ENCODE results near the gene C9orf50.
"Not testable (repeated sequence)": the region's sequence is repeated elsewhere in the genome, so short reads cannot be mapped to it uniquely, and the experiment has no call there.

The C9orf50 gene

GRCh38 chr9:129647635-129648034 lies 26.7 kb upstream of the C9orf50 start:
- no peak for DNase-seq

DNA sequence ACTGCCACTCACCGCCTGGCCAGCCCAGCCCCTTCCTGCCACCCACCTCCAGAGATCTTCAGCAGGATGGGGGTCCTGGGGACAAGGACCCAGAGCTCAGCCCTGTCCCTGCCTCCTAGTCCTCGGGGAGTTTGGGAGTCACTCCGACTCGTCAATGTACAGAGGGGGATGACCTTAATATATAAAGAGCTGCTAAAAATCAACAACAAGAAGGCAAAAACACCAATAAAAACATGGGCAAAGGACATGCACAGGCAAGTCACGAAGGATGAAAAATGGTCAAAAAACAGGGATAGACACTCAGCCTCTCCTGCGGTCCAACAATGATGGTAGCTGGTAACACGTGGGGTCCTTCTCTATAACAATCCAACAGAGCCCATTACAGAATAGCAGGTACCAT lies 25.8 kb upstream of the C9orf50 start:
- DNase-seq, result no peak

- DNase-seq, result no peak
These were observed 25.4 kb upstream of the C9orf50 start for GRCh38 chr9:129646252-129646651.

- DNase-seq, result no peak
These were observed 24.0 kb upstream of the C9orf50 start for GRCh38 chr9:129644902-129645301.

GRCh38 chr9:129644365-129644764 lies 23.5 kb upstream of the C9orf50 start:
- no peak for DNase-seq

- DNase-seq, result no peak
These were observed 22.8 kb upstream of the C9orf50 start for GRCh38 chr9:129643706-129644105.

DNA sequence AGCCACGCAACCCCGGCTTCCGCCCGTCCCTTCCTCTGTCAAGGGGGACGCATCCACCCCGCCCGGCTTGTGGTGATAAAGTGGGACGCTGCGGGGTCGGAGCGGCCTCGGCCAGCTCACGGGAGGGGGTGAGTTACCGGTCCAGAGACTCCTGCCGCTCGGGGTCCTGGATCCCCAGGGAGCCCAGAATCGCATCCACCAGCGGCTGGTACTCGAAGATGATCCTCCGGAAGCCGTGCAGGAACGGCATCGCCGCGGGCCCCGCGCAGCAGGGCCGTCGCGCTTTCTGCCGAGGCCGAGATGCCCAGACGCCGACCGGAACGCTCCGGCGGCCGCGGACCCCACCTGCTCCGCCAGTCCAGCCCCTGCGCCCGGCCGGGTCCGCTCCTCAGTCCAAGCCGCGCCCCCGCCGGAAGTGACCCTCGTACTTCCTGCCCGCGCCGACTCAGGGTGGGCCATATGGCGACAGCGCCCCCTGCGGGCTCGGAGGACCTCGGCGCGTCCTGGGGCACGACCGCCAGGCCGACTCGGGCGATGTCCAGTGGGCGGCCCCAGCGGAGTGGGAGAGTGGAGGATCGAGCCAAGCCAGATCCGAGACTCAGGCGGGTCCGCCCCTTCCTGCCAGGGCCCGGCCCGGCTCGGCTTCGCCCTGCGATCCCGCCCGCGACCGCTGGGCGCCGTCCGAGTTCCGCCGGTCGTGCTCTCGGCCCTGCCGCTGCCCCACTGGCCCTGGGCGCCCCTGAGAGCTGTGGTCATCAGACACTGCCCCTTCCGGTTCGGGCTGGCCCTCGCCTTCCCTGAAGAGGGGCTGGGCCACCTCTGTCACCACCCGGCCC lies 21.1 kb upstream of the C9orf50 start, which contains the start of gene ASB6:
Gene ASB6 (minus strand): TSS at position 402 of the 836 bp plus-strand sequence. CDS start 152 bp downstream, at position 250.
- peak; percentile 71 to 93 (median 86) for DNase-seq

- DNase-seq, result no peak
These were observed 20.2 kb upstream of the C9orf50 start for GRCh38 chr9:129640871-129641749.

DNA sequence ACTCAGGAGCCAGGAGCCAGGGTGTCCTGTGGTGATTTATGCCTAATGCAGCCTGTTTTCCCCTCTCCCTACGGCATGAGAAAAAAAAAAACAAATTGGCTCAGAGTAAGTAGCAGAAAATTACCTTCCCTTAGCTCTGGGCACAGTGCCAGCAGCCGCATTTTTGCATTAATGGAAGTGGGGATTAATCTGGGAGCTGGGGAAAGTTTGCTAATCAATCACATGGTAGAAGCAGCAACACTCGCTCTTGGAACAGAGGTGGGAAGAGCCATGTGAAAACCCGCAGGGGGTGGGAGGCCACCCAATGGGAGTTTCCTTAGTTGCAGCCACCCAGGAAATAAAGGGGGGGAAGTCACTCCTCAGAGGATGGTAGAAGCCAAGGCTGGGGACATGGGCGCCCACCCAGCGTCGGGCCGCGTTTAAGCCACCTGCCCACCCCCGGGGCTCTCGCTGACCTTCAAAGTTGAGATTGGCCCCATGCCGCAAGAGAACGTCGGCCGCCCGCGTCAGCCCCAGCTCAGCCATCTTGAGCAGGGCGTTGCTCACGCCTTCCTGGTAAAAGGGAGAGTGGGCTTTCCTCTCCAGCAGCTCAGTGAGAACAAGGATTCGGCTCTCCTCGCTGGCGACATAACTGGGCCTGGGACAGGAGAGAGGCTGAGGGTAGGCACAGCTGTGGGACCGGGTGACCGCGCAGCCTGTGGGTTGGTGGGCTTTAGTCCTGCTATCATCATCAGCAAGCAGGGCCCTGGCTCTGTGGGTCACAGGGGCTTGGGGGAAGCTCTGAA lies 19.4 kb upstream of the C9orf50 start:
- no peak for DNase-seq

- no peak for DNase-seq
These were observed 18.8 kb upstream of the C9orf50 start for GRCh38 chr9:129639756-129640085.

- no peak for DNase-seq
These were observed 18.2 kb upstream of the C9orf50 start for GRCh38 chr9:129639034-129639630.

DNA sequence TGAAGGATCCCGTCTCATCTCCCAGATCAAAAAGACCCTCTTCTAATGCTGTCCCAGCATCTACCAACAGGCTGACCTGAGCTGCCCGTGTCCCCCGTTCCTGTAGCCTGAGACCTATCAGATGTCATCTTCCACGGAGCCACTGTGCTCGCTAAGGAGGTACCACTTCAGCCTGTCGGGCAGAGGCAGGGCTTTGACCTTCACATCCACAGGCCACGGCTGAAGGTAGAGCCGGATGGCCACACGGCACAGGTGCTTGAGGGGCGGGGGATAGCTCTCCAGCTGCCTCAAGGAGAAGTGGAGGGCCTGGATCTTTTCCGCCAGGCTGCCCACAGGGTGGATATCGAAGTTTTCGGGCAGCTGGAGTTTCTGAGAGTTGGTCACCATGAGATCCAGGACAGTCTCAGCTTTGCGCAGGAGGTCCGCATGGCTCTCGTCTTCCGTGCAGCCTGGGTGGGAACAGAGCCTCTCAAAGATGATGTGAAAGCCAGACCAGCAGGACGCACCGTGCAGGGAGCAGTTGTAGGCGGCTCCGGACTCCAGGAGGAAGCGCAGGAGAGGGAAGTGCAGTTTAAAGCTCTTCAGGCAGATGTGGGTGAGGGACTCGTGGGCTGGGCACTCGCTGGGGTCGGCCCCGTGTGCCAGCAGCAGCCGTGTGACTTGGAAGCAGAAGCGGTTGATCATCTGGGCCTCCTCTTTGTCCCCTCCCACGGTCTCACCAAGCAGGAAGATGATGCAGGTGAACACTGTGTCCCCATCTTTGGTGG lies 17.0 kb upstream of the C9orf50 start:
- DNase-seq, result no peak

DNA sequence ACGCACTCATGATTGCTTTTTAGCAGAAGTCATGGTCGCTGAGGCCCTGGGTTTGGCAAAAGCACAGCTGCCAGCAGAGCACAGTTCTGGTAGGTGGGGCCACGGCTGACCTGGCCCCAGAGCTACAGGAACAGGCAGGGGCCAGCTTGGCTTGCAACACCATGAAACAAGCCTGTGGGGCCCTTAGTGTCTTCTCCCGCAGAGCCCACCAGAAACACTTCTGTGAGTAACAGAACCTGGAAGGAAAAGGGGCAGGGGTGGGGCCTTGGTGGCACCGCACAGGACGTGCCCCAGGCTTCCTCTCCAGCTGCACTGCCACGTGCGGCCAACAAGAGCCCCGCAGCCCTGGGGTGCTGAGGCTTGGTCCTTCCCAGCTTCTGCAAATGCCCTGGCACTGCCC lies 16.2 kb upstream of the C9orf50 start:
- no peak for DNase-seq

DNA sequence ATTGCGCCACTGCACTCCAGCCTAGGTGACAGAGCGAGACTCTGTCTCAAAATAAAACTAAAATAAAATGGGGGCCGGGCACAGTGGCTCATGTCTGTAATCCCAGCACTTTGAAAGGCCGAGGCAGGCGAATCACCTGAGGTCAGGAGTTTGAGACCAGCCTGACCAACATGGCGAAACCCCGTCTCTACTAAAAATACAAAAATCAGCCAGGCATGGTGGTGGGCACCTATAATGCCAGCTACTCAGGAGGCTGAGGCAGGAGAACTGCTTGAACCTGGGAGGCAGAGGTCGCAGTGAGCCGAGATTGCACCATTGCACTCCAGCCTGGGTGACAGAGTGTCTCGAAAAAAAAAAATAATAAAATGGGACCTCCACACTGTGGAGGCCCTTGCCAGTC lies 15.4 kb upstream of the C9orf50 start:
- not testable (repeated sequence) for DNase-seq

DNA sequence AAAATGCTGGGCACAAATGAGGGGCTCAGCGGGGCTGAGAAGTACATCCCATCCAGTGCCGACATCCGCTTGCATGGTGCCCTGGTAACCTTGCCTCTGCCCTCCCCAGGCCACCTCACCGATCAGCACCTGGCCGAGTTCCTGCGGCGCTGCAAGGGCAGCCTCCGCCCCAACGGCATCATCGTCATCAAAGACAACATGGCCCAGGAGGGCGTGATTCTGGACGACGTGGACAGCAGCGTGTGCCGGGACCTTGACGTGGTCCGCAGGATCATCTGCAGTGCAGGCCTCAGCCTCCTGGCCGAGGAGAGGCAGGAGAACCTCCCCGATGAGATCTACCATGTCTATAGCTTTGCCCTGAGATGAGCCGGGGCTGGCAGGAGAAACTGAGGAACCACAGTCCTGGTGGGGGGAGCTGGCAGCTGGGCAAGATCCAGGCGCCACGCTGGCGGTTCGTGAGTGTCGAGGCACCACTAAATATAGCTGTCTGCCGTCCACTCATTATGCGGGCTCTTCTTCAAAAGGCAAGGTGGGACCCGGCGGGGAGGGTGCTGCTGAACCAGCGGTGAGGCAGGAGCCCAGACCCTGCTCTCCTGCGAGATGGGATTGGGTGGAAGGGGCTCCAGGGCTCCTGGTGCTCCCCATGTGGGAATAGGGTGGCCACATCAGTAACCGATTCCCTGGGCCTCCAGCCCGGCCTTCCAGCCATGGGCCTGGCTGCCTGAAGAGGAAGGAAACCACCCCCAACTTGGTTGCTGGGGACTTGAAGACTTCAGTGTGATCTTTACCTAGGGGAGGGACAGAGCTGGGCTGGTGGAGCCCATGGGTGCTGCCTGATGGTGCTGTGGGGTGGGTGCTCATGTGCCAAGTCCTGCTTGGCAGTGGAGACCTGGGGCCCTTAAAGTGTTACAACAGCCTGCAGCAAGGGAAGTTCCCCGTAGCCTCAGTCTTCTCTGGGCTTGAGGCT lies 14.5 kb upstream of the C9orf50 start:
- DNase-seq, result no peak

DNA sequence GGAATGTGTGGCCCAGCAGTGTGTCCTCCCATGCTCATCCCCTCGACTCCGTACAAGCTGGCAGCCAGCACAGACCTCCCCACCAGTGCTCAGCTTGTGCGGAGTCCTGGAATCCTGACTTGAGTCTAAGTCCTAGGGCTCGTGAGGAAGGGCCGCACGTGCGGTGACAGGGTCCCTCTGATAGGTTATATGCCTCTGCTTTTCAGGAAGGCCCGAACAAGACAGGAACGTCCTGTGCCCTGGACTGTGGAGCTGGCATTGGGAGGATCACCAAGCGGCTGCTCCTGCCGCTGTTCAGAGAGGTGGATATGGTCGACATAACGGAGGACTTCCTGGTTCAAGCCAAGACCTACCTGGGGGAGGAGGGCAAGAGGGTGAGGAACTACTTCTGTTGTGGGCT lies 12.9 kb upstream of the C9orf50 start:
- DNase-seq, result no peak

- no peak for DNase-seq
These were observed 12.3 kb upstream of the C9orf50 start for GRCh38 chr9:129633207-129633606.

DNA sequence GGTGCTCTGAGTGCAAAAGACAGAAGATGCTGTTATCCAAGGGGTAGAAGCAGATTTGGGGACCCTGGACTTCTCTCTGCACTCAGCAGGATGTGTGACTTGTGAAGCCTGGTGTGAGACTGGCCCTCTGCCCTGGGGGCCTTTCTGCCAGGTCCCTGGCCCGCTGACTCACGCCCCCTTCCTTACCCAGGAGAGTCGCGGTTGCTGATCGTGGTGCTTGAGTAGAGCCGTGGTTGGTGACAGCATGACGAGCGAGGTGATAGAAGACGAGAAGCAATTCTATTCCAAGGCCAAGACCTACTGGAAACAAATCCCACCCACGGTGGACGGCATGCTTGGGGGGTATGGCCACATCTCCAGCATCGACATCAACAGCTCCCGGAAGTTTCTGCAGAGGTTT lies 11.6 kb upstream of the C9orf50 start:
- no peak for DNase-seq

DNA sequence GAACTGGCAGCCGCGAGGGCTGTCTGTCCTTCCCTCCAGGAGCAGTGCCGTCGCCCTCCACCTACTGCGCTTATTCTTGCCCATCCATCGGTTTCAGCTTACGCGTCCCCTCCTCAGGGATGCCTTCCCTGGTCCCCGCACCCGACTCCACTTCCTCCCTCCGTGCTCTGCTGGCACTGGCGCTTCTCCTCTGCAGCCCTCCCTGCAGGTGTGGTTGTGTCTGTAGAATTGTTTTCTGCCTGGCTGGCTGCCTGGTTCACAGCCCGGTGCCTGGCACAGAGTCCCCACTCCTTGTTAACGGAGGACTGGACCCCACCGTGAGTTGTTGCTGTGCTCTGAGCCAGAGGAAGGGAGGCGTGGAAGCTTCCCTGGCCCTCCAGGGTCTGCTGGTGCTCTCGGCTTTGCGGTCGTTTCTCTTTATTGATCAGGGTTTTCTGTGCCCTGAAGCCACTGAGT lies 10.8 kb upstream of the C9orf50 start:
- no peak for DNase-seq

- no peak for DNase-seq
These were observed 10.2 kb upstream of the C9orf50 start for GRCh38 chr9:129630967-129631673.
